ENCODE measurements around the gene TPD52L2.
A peak's percentile ranks its signal among the peaks of the same experiment; 100 is the strongest.

Gene TPD52L2

DNA sequence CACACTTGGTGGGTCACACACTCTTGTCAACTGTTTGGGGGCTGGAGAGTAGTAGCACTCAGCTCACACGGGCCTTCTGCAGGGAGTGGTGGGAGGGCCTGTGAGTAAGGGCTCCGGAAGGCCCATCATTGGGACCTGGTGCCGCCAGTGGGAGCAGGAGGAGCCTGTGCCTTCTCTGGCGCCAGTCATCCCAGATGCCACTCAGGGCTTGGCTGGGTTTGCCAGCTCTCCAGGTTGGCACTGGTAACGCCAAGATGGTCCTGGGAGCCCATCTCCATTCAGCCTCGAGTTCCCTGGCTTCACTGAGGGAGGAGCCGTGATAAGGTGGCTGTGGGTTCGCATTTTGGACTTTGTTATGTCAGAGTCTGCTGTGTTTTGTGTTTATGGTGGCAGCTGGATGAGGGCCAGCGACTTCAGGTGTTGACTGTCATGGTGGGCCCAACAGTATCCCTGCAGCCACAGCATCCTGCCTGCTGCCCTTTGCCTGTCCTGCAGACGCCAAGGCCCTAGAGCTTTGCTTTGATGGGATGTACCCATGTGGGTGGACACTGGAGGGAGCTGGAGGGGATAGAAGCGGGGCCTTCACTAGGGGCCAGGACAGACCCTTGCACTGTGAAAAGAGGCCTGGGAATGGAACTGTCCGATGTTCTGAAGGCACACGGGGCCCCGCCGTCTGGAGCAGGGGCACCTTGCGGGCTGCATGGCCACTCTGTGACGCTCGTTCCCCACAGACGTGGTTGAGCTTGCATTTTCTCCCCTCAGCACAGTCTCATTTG is 16.6 kb downstream of the TPD52L2 start:
- no peak for DNase-seq

DNA sequence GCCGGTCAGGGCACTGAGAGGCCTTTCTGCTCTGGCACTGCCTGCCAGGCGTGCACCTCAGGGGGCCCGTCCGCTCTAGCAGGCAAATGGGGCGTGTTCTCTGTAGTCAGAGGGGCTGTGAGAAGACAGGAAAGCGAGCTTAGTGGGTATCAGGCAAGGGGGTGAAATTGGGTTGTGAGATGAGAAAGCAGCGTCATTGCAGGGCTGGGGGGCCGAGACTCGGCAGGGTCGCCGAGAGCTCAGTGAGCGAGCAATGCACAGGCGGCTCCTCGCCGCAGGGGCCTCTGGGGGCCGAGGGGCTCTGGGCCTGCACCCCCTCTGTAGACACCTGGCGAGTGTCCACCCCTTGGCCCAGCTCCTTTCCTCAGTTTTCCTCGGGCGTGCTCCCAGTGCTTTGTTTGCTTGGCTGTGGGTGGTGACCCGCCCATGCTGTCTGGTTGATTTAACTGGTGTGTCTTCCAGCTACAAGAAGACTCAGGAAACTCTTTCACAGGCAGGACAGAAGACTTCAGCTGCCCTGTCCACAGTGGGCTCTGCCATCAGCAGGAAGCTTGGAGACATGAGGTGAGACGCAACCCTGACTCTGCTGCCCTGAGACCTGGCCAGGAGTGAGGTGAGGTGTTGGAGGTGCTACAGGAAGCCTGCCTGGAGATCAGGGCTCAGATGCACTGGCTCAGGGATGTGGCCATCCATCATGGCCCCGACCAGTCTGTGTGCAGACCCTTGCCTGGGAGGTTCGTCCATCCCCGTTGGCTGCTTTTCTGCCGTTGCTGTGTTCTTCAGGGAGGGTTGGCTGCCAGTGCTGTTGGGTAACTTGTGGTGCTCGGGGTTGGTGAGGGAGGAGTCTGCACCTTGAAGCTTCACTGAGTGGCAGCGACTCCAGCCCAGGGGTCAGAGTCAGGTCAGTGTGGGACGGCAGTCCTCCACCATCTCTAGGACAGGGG is 17.5 kb downstream of the TPD52L2 start:
- DNase-seq = no peak

- DNase-seq = no peak
Measured at GRCh38 chr20:63883201-63883593, 18.1 kb downstream of the TPD52L2 start.

- DNase-seq = no peak
Measured at GRCh38 chr20:63884506-63885263, 19.6 kb downstream of the TPD52L2 start.

- no peak for DNase-seq
Measured at GRCh38 chr20:63885264-63886053, 20.4 kb downstream of the TPD52L2 start.

DNA sequence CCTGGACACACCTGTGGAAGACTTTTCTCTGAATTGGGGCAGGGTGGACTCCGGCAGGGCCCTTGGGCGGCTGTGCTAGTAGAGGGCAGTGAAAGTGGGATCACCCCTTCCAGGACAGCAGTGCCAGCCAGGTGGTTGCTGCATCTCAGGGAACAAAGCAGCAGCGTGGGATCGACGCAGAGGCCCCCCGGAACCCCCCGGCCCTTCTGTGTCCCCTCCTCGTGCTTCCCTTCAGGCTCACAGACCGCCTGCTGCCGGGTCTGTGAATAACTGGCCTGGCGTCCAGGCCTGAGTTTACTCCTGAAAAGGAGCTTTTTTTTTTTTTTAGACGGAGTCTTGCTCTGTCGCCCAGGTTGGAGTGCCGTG is 21.0 kb downstream of the TPD52L2 start:
- no peak for DNase-seq

GRCh38 chr20:63886921-63887320 is 21.9 kb downstream of the TPD52L2 start:
- no peak for DNase-seq

GRCh38 chr20:63889241-63890200 is 24.5 kb downstream of the TPD52L2 start:
- DNase-seq = no peak

DNA sequence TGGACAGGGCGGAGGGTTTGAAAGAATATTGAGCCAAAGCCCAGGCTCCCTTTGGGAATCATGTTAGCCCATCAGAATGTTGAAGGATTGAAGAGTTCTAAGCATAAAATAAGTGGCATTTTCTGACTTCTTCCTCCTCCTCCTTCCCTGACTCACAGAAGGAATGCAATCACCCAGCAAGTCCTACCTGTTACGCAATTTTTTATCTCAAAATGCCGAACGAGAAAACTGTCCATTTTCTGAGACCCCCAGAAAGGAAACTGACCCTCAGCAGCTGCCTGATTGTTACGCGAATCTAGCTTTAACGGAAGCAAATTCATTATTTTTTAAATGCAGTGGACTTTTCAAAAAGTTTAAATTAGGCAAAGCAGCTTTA is 25.1 kb downstream of the TPD52L2 start:
- no peak for DNase-seq

DNA sequence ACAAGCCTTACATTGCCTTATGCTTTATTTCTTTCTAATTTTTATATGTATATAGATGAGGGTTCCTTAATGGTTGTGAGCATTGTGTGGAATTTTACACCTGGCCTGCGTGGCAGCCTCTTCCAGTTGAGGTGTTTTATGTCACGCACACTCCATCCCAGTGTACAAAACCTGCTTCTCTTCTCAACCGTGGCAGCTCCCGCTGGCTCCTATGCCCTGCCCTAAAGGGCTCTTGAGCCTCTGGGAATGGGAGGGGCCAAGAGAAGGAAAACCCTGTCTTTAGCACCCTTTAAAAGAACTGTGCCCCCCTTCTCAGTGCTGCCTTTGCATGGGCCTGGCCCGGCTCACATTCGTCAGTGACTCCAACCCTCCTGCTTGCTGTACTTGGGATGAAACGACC is 25.5 kb downstream of the TPD52L2 start:
- DNase-seq = no peak

DNA sequence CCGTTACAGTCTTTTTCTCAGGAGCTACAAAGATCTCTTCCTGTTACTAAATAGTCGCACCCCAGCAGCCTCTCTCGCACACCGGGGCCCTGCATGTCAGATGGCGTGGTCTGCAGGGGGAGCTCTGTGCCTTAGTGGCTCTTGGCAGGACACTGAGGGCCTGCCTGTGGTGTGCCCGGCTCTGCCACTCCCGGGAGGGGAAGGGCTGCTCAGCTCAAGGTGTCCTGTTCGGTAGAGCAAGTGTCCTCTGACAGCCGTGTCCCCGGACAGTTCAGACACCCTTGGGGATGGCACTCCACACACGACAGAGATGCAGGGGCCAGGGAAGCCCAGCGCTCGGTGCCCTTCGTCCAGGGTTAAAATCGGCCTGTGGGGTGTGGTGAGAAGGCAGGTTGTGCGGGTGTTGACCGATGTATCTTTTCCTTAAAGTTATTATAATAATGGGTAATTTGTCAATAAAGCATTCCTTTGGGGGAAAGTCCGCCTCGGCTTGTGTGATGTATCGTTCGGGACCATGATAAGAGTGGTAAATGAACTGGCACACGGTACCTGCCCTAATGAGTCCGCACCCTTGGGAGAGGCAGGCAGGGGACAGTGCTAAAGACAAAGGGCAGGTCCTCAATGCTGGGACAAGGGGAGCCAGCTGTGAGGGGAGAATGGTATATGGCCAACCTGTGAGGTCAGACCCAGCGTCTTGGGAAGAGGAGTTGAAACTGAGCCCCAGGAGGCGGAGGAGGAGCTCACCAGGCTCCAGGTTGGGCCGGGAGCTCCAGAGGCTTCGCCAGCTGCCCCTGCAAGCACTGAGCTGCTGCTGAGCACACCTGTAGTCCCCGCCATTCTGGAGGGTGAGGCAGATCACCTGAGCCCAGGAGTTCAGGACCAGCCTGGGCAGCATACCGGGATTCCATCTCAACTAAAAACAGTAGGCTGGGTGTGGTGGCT is 26.3 kb downstream of the TPD52L2 start:
- DNase-seq = no peak

- DNase-seq = no peak
Measured at GRCh38 chr20:63892402-63892801, 27.3 kb downstream of the TPD52L2 start.

DNA sequence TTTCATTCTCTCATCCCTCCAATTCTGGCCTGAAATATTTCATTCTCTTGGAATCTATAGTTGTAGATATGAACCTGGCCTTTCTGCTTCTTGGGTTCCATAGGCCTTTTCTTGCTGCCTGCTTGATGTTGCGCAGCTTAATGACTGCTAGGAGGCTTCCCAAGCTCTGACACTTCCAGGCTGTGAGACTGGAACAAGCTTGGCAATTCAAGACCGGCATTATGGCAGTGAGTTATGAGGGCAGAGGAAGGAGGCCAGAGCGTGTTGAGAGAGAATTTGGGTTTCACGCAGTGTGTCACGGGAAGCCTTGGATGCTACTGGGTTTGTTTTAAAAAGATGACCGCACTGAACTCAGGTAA is 28.9 kb downstream of the TPD52L2 start:
- no peak for DNase-seq

DNA sequence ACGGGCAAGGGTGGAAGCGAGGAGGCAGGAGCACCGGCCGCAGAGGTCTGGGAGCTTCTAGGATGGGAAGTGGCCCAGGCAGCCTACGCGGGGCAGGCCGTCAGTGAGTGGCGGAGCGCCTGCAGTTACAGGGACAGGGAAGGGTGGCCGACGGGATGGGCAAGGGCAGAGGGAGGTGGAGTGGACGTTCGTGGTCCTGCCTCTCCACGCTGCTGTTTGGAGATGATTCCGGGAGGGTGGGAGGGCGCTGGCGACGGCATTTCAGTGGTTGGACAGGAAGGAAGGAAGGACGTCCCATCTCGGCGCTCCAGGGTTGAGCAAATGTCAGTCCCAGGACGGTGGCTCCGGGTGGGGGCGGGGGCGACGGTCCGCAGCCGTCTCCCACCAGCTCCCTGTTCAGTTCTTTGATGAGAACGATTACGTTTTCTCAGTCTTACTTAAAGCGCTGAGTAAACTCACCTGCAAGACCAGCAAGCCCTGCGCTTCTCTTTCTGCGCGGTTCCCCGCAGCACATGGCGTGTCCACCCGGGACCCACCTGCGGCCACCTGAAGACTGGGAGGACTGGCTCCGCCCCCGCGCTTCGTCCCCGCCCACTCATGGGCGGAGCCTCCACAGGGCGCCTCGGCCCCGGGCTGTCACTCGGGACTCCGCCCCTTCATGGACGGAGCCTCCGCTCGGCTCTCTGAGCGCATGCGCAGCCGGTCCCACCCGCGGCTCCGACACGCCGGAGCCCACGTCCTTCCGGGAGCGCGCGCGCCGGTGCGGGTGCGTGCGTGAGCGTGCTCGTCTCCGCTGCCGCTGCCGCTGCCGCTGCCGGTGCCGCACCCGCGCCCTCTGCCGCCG is 29.5 kb downstream of the TPD52L2 start, which contains the start of gene DNAJC5:
Gene DNAJC5, plus strand, starts transcription at position 769 of the 844 bp plus-strand sequence. CDS start 33,220 bp downstream, outside the sequence.
- DNase-seq = peak; percentile 95

- no peak for DNase-seq
Measured at GRCh38 chr20:63895202-63895951, 30.3 kb downstream of the TPD52L2 start.

GRCh38 chr20:63895952-63896263 is 30.8 kb downstream of the TPD52L2 start:
- no peak for DNase-seq

GRCh38 chr20:63896264-63897105 is 31.4 kb downstream of the TPD52L2 start:
- DNase-seq = peak; percentile 41
